IMR-90 (cell line): ENCODE data around the gene C1orf56. TPM values are rescaled to one million over a fixed set of nuclear protein-coding genes. Genes with fewer than 3 reads are reported as not detected.

ENCODE experiments used
- ATAC-seq: fragments of 200-7000 bp; cut with Tn5 transposase; 2 replicates; pipeline ENCODE4 v1.9.1; 2020; ENCODE audit warnings: low read depth, mild to moderate bottlenecking, moderate library complexity
- BruUV-seq: library from RNA; stranded (reverse); fragments of 400-500 nt; replicated peaks from 2 replicates; lab custom pipeline; 2021; lab: Mats Ljungman, UMichigan
- CTCF ChIA-PET: fragments of 300-600 bp; formaldehyde crosslinking; extraction: SDS; loops from one replicate; lab custom pipeline; 2021; ENCODE audit warnings: antibody characterized with exemption; lab: Yijun Ruan, JAX
- POLR2A ChIA-PET: fragments of 300-600 bp; sonication (Branson Sonifier 250); formaldehyde crosslinking; loops from one replicate; lab custom pipeline; 2022; ENCODE audit warnings: antibody characterized with exemption; ENCODE audit not compliant: unreplicated experiment; lab: Charles Lee
- DNase-seq: peaks from one replicate; pipeline ENCODE4 v3.0.0; 2013
- H2AFZ ChIP-seq: replicated peaks from 2 replicates; pipeline ENCODE3; 2013; ENCODE audit warnings: low read length, mild to moderate bottlenecking; ENCODE audit not compliant: poor library complexity
- H2AK5ac ChIP-seq: 2 replicates; pipeline ENCODE4 v1.6.1; 2013; ENCODE audit warnings: low read depth, low read length, inconsistent platforms
- H2AK9ac ChIP-seq: replicated peaks from 2 replicates; pipeline ENCODE3; 2013; ENCODE audit warnings: mild to moderate bottlenecking, low read depth, low read length, moderate library complexity; ENCODE audit not compliant: poor library complexity
- H2BK120ac ChIP-seq: 2 replicates; pipeline ENCODE4 v1.6.1; 2013; ENCODE audit warnings: low read depth, low read length, inconsistent platforms
- H2BK15ac ChIP-seq: 3 replicates; pipeline ENCODE4 v1.6.1; 2013; ENCODE audit warnings: low read depth, low read length, inconsistent platforms
- H2BK20ac ChIP-seq: 2 replicates; pipeline ENCODE4 v1.6.1; 2013; ENCODE audit warnings: low read depth, mild to moderate bottlenecking, inconsistent platforms, low read length, moderate library complexity
- H2BK5ac ChIP-seq: 2 replicates; pipeline ENCODE4 v1.6.1; 2013; ENCODE audit warnings: mild to moderate bottlenecking, low read depth, low read length, inconsistent platforms; ENCODE audit not compliant: poor library complexity, severe bottlenecking
- H3K14ac ChIP-seq: replicated peaks from 2 replicates; pipeline ENCODE4 v1.6.1; 2013; ENCODE audit warnings: low read depth, low read length, inconsistent platforms
- H3K18ac ChIP-seq: 2 replicates; pipeline ENCODE4 v1.6.1; 2013; ENCODE audit warnings: low read depth, low read length, control low read depth
- H3K23ac ChIP-seq: 2 replicates; pipeline ENCODE4 v1.6.1; 2013; ENCODE audit warnings: low read depth, low read length, inconsistent platforms
- H3K27ac ChIP-seq: 2 replicates; pipeline ENCODE4 v1.5.1; 2013; ENCODE audit warnings: mild to moderate bottlenecking, control low read depth, low read length; ENCODE audit not compliant: insufficient read depth
- H3K27me3 ChIP-seq: 2 replicates; pipeline ENCODE4 v1.6.1; 2013; ENCODE audit warnings: low read length; ENCODE audit not compliant: control insufficient read depth, insufficient read depth
- H3K36me3 ChIP-seq: 2 replicates; pipeline ENCODE4 v1.6.1; 2013; ENCODE audit warnings: low read length, mixed read lengths; ENCODE audit not compliant: control insufficient read depth, insufficient read depth
- H3K4ac ChIP-seq: 2 replicates; pipeline ENCODE4 v1.6.1; 2013; ENCODE audit warnings: low read depth, low read length, inconsistent platforms
- H3K4me1 ChIP-seq: 2 replicates; pipeline ENCODE4 v1.6.1; 2013; ENCODE audit warnings: low read length, mixed read lengths; ENCODE audit not compliant: control insufficient read depth, insufficient read depth
- H3K4me2 ChIP-seq: 2 replicates; pipeline ENCODE4 v1.6.1; 2013; ENCODE audit warnings: low read depth, mild to moderate bottlenecking, control low read depth, low read length, moderate library complexity
- H3K4me3 ChIP-seq: 2 replicates; pipeline ENCODE4 v1.5.1; 2013; ENCODE audit warnings: low read depth, mild to moderate bottlenecking, control low read depth, low read length, moderate library complexity; ENCODE audit not compliant: insufficient read depth
- H3K56ac ChIP-seq: 2 replicates; pipeline ENCODE4 v1.6.1; 2013; ENCODE audit warnings: low read length, inconsistent platforms; ENCODE audit not compliant: insufficient read depth; ENCODE audit errors: extremely low read depth
- H3K79me1 ChIP-seq, 2 experiments: 2 replicates each; pipeline ENCODE4 v1.6.1; 2013; ENCODE audit warnings: low read length in 2 of 2, inconsistent platforms in 1 of 2, low read depth in 1 of 2
- H3K9ac ChIP-seq: 2 replicates; pipeline ENCODE4 v1.6.1; 2013; ENCODE audit warnings: low read depth, low read length, control low read depth
- H3K9me1 ChIP-seq: 2 replicates; pipeline ENCODE4 v1.6.1; 2013; ENCODE audit warnings: low read length, inconsistent platforms; ENCODE audit not compliant: insufficient read depth
- H3K9me3 ChIP-seq: 2 replicates; pipeline ENCODE4 v1.6.1; 2013; ENCODE audit warnings: low read length; ENCODE audit not compliant: control insufficient read depth, insufficient read depth
- H4K20me1 ChIP-seq: 2 replicates; pipeline ENCODE4 v1.6.1; 2013; ENCODE audit warnings: low read length, inconsistent platforms; ENCODE audit not compliant: insufficient read depth
- H4K5ac ChIP-seq: 2 replicates; pipeline ENCODE4 v1.6.1; 2013; ENCODE audit warnings: mild to moderate bottlenecking, low read depth, low read length, control low read depth
- H4K8ac ChIP-seq, 2 experiments: 2 replicates each; pipeline ENCODE4 v1.6.1; 2013; ENCODE audit warnings: low read depth in 2 of 2, low read length in 2 of 2, control low read depth in 1 of 2, inconsistent platforms in 1 of 2
- H4K91ac ChIP-seq: 2 replicates; pipeline ENCODE4 v1.6.1; 2013; ENCODE audit warnings: low read depth, low read length, inconsistent platforms; ENCODE audit not compliant: insufficient read depth
- CEBPB ChIP-seq: IDR thresholded peaks from 2 replicates; pipeline ENCODE4 v1.6.1; 2012; ENCODE audit warnings: low read depth, low read length, improper control_type of control experiment
- CTCF ChIP-seq: conservative IDR thresholded peaks from 2 replicates; pipeline ENCODE4 v1.5.1; 2012; ENCODE audit warnings: mild to moderate bottlenecking, low read depth, low read length, improper control_type of control experiment
- ELK1 ChIP-seq: fragments of 150-350 bp; IDR thresholded peaks from 2 replicates; pipeline ENCODE4 v1.6.1; 2016; ENCODE audit warnings: low read depth, mild to moderate bottlenecking, low read length, moderate library complexity, borderline replicate concordance
- FOS ChIP-seq: fragments of 150-350 bp; IDR thresholded peaks from 2 replicates; pipeline ENCODE4 v1.6.1; 2016; ENCODE audit warnings: low read depth, low read length
- MAFK ChIP-seq: IDR thresholded peaks from 2 replicates; pipeline ENCODE4 v1.6.1; 2012; ENCODE audit warnings: low read depth, low read length, improper control_type of control experiment
- MAZ ChIP-seq: IDR thresholded peaks from 2 replicates; pipeline ENCODE4 v1.6.1; 2012; ENCODE audit warnings: low read depth, mild to moderate bottlenecking, low read length, improper control_type of control experiment, moderate library complexity, borderline replicate concordance
- MXI1 ChIP-seq: IDR thresholded peaks from 2 replicates; pipeline ENCODE4 v1.6.1; 2012; ENCODE audit warnings: low read depth, mild to moderate bottlenecking, low read length, moderate library complexity, borderline replicate concordance
- POLR2A ChIP-seq: IDR thresholded peaks from 2 replicates; pipeline ENCODE4 v1.6.1; 2012; ENCODE audit warnings: mild to moderate bottlenecking, low read depth, low read length
- SMC3 ChIP-seq: fragments of 150-350 bp; IDR thresholded peaks from 2 replicates; pipeline ENCODE4 v1.6.1; 2016; ENCODE audit warnings: low read depth, mild to moderate bottlenecking, antibody characterized with exemption, low read length, moderate library complexity
- WGBS, 2 experiments: methylation state at CpG; one replicate each; pipeline versions ENCODE4 v1.1.5 to v1.1.7; 2013; ENCODE audit warnings: missing lambda C conversion rate in 2 of 2; ENCODE audit not compliant: insufficient read length in 1 of 2; ENCODE audit errors: extremely low coverage in 2 of 2; 5-methylcytosine and 5-hydroxymethylcytosine counted together
- dilution Hi-C: fragments of 300-500 bp; cut with HindIII; formaldehyde crosslinking; loops from one replicate; pipeline ENCODE4 v1.14.3; 2018; ENCODE audit warnings: low sequenced_read_pairs; ENCODE audit not compliant: unreplicated experiment
- in situ Hi-C: fragments of 300-500 bp; cut with MboI; formaldehyde crosslinking; loops from 3 replicates; pipeline ENCODE4 v1.14.3; 2019; ENCODE audit warnings: low sequenced_read_pairs, inconsistent platforms, mixed read lengths
- intact Hi-C: fragments of 100-400 bp; cut with micrococcal nuclease; formaldehyde crosslinking; loops from 2 replicates; pipeline ENCODE4 v1.10.0; 2022
- polyA plus RNA-seq, 3 experiments: library from polyadenylated mRNA; depleted of rRNA; stranded (reverse); fragments of >200 nt; gene quantifications; 2 replicates each; pipeline ENCODE4 v1.2.3, GENCODE V29; 2012; ENCODE audit warnings: low replicate concordance in 1 of 3
- total RNA-seq: library from RNA; depleted of rRNA; stranded (reverse); fragments of >200 nt; gene quantifications from 2 replicates; pipeline ENCODE4 v1.2.3, GENCODE V29; 2012

C1orf56 gene
- total and polyA plus RNA-seq, 2 of the 4 experiments (the other 2 are of a cell fraction) = 0.54 to 1.2 TPM

- in situ Hi-C loops = no loop called here
- Histone ChIP-seq H4K5ac (no peak overlapping the region), H3K4me2 (no peak overlapping the region), H3K9ac (no peak overlapping the region), H3K14ac (no peak overlapping the region), H3K36me3 (peaks cover 50% of the 10 kb centered on the region), H4K91ac (no peak overlapping the region), H2AK5ac (no peak overlapping the region), H2BK5ac (no peak overlapping the region), H3K9me3 (no peaks in the 10 kb centered on the region), H2BK120ac (no peak overlapping the region), H3K27ac (no peak overlapping the region), H2AK9ac (no peak overlapping the region), H3K56ac (no peak overlapping the region), H3K18ac (no peak overlapping the region), H3K9me1 (peaks cover 23% of the 10 kb centered on the region), H3K4ac (no peak overlapping the region), H3K23ac (no peak overlapping the region), H2BK20ac (no peak overlapping the region), H3K4me1 (peaks cover 9% of the 10 kb centered on the region), H3K79me1 (peaks cover 28 to 80% of the 10 kb centered on the region in 2 experiments), H3K4me3 (no peak overlapping the region), H2AFZ (no peak overlapping the region), H3K27me3 (no peaks in the 10 kb centered on the region), H4K20me1 (peaks cover 48% of the 10 kb centered on the region), H2BK15ac (no peak overlapping the region), H4K8ac (no peak overlapping the region)
- ChIA-PET POLR2A (no interaction called here), CTCF (no interaction called here)
- no peak for DNase-seq
- WGBS, 2 experiments = no CpG with 5 or more reads among the region's 2 CpGs
- dilution Hi-C loops = no loop called here
- BruUV-seq = no TSS peak
- intact Hi-C loops = no loop called here
- TF ChIP-seq MAFK (no peak), FOS (no peak), CEBPB (no peak), SMC3 (no peak), CTCF (no peak), ELK1 (no peak), MXI1 (no peak), POLR2A (no peak), MAZ (no peak)
- no peak for ATAC-seq
Observed at GRCh38 chr1:151056149-151056548, 8.6 kb downstream of the C1orf56 start.
